Measurements from ENCODE around the gene BATF2. TPM values are rescaled to one million over a fixed set of nuclear protein-coding genes. Genes with fewer than 3 reads are reported as not detected.
A peak's percentile ranks its signal among the peaks of the same experiment; 100 is the strongest.

The BATF2 gene
- total and polyA plus RNA-seq, 9 of the 15 experiments (the other 6 are each of a cell fraction or from before 2014, with no cell fraction given): 1.7 to 8.9 (median 6.4) TPM

DNA sequence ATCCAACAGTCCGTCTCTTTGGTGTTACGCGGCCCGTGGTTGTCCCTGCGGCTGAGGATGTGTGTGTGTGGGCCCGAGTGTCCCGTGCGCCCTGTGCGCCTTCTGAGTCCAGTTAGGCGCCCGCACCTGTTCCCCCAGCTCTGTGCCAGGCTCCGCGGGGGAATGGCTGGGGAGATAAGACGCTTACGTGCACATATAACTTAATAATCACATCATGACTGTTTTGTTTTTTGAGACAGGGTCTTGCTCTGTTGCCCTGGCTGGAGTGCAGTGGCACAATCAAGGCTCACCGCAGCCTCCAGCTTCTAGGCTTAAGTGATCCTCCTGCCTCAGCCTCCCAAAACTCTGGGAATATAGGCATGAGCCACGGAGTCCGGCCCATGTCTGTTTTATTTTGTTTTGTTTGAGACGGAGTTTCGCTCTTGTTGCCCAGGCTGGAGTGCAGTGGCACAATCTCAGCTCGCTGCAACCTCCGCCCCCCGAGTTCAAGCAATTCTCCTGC lies 18.0 kb upstream of the BATF2 start:
- FAIRE-seq: no peak
- H2AFZ ChIP-seq (ENCODE audit: low read depth, low read length): peak overlapping the region; percentile 99
- no peak for TF ChIP-seq ZNF165 (CRISPR knock-in tag; IDR thresholded peaks at IDR 0.05; ENCODE audit: borderline replicate concordance)
- peak; percentile 14 for TF ChIP-seq FIP1L1 (IDR thresholded peaks at IDR 0.05; ENCODE audit: low read depth, low read length, poor library complexity, severe bottlenecking)
- TF ChIP-seq ZNF124 (CRISPR knock-in tag; IDR thresholded peaks at IDR 0.05): no peak
- no peak for TF ChIP-seq XRCC3 (IDR thresholded peaks at IDR 0.05)
- no peak for TF ChIP-seq ZBTB8A (IDR thresholded peaks at IDR 0.05; ENCODE audit: partially characterized antibody)
- TF ChIP-seq XRCC4 (IDR thresholded peaks at IDR 0.05; ENCODE audit: extremely low read depth, insufficient read depth, insufficient read length): no peak
- no peak for TF ChIP-seq FOXA1 (IDR thresholded peaks at IDR 0.05; ENCODE audit: borderline replicate concordance)
- TF ChIP-seq FOS (IDR thresholded peaks at IDR 0.05; ENCODE audit: extremely low read depth, insufficient read length): no peak
- no peak for TF ChIP-seq HNRNPLL (IDR thresholded peaks at IDR 0.05; ENCODE audit: low read depth, low read length, poor library complexity, severe bottlenecking)
- no peak for TF ChIP-seq TARDBP (IDR thresholded peaks at IDR 0.05)
- TF ChIP-seq STAG1 (CRISPR knock-in tag; IDR thresholded peaks at IDR 0.05; ENCODE audit: borderline replicate concordance): no peak
- TF ChIP-seq TRIM28 (IDR thresholded peaks at IDR 0.05): no peak
- no peak for TF ChIP-seq NONO (IDR thresholded peaks at IDR 0.05; ENCODE audit: low read depth in 2 of 2, low read length in 1 of 2)
- TF ChIP-seq, protein P1, sequence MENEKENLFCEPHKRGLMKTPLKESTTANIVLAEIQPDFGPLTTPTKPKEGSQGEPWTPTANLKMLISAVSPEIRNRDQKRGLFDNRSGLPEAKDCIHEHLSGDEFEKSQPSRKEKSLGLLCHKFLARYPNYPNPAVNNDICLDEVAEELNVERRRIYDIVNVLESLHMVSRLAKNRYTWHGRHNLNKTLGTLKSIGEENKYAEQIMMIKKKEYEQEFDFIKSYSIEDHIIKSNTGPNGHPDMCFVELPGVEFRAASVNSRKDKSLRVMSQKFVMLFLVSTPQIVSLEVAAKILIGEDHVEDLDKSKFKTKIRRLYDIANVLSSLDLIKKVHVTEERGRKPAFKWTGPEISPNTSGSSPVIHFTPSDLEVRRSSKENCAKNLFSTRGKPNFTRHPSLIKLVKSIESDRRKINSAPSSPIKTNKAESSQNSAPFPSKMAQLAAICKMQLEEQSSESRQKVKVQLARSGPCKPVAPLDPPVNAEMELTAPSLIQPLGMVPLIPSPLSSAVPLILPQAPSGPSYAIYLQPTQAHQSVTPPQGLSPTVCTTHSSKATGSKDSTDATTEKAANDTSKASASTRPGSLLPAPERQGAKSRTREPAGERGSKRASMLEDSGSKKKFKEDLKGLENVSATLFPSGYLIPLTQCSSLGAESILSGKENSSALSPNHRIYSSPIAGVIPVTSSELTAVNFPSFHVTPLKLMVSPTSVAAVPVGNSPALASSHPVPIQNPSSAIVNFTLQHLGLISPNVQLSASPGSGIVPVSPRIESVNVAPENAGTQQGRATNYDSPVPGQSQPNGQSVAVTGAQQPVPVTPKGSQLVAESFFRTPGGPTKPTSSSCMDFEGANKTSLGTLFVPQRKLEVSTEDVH (IDR thresholded peaks at IDR 0.05; ENCODE audit: low read depth, partially characterized antibody): no peak
- peak; percentile 68 for TF ChIP-seq RBM25 (IDR thresholded peaks at IDR 0.05; ENCODE audit: low read depth, low read length, severe bottlenecking)
- no peak for TF ChIP-seq ZNF76 (CRISPR knock-in tag; IDR thresholded peaks at IDR 0.05; ENCODE audit: borderline replicate concordance)
- TF ChIP-seq BRD4 (IDR thresholded peaks at IDR 0.05): no peak
- peak; percentile 100 for TF ChIP-seq ZNF121 (CRISPR knock-in tag; conservative IDR thresholded peaks at IDR 0.05)
- no peak for TF ChIP-seq HMG20B (CRISPR knock-in tag; IDR thresholded peaks at IDR 0.05)
- TF ChIP-seq RBM14 (IDR thresholded peaks at IDR 0.05; ENCODE audit: borderline replicate concordance, insufficient read depth, low read depth, low read length): no peak
- TF ChIP-seq TAL1 (IDR thresholded peaks at IDR 0.05): no peak

More for the DNA sequence above, 18.0 kb upstream of the BATF2 start:
- no peaks in the 10 kb centered on the region; the same call in 1 of the 2 replicates for H3K9me3 ChIP-seq (replicated peaks; ENCODE audit: control insufficient read depth, insufficient read depth, low read depth, low read length)
- ChIA-PET CTCF (ENCODE audit: low intra/inter-chr PET ratio) (interaction anchor here (0.6 to 2.3 kb wide), 6 partner anchors 26 to 543 kb away, joined by 4 to 18 read pairs (median 5); partner anchors contain the start of genes TM7SF2 and ZNHIT2), POLR2A (interaction anchor here (0.6 to 2.3 kb wide), 14 partner anchors 11 to 455 kb away, joined by 3 to 19 read pairs (median 4); partner anchors contain the start of genes BATF2, SAC3D1, TM7SF2 and ZNHIT2)
- no peaks in the 10 kb centered on the region for H3K27me3 ChIP-seq (ENCODE audit: control insufficient read depth in 2 of 2, insufficient read depth in 2 of 2, low read length in 2 of 2)
- peak overlapping the region; percentile 91 to 97 for H3K9ac ChIP-seq (ENCODE audit: insufficient read depth in 1 of 2, low read depth in 2 of 2, low read length in 2 of 2)
- DNase-seq (ENCODE audit: extremely low read depth in 1 of 4, low spot score in 3 of 4) (no peak), ATAC-seq (peak; percentile 22; the same call in 2 of the 3 replicates)
- peaks cover 25% of the 10 kb centered on the region; the same call in 2 of the 3 replicates for H3K36me3 ChIP-seq (ENCODE audit: control insufficient read depth, insufficient read depth, low read length)
- no TSS peak for BruUV-seq (replicated peaks)
- WGBS (ENCODE audit: insufficient coverage, low coverage, missing lambda C conversion rate): 29% methylated on average over 23 of the region's 23 CpGs
- peaks cover 10 to 39% of the 10 kb centered on the region in 2 experiments; a peak in 4 of 5 replicates for H3K4me1 ChIP-seq (replicated peaks in 1 of 2; ENCODE audit: control insufficient read depth in 2 of 2, insufficient read depth in 2 of 2, low read length in 2 of 2)
- H4K20me1 ChIP-seq (replicated peaks; ENCODE audit: control insufficient read depth, insufficient read depth, low read length): no peaks in the 10 kb centered on the region
- H3K9me1 ChIP-seq (ENCODE audit: control insufficient read depth, insufficient read depth, low read length): peaks cover 4% of the 10 kb centered on the region
- peak overlapping the region; percentile 93 for H3K27ac ChIP-seq (ENCODE audit: extremely low read depth, low read depth, low read length)
- H3K4me3 ChIP-seq: peak overlapping the region; percentile 67
- H3K4me2 ChIP-seq (ENCODE audit: insufficient read depth, low read length): peak overlapping the region; percentile 98
- H3K79me2 ChIP-seq (ENCODE audit: control insufficient read depth, insufficient read depth, low read length): peaks cover 25% of the 10 kb centered on the region
- in situ Hi-C loops (cut with MboI) (no loop called here), intact Hi-C loops (cut with micrococcal nuclease) (loop anchor here (1.0 to 5.0 kb wide), 4 partner anchors 26 to 167 kb away; partner anchors contain the start of gene SAC3D1)
